Thoracic aorta (tissue), 2 donors: ENCODE results near the gene PPP1R12A. TPM values are rescaled to one million over a fixed set of nuclear protein-coding genes. Genes with fewer than 3 reads are reported as not detected.

Experiments used
- ATAC-seq: fragments of 150-250 bp; one replicate; pipeline ENCODE4 v1.8.0; 2017; ENCODE audit warnings: low read depth; ENCODE audit not compliant: insufficient number of reproducible peaks, low FRiP score
- DNase-seq: peaks from one replicate; pipeline ENCODE4 v3.0.0-alpha.2; 2020; ENCODE audit warnings: low spot score
- H3K27ac ChIP-seq, 2 donors: fragments of 200-600 bp; sonication (generic); 1 replicate in 1 of 2; 2 replicates in 1 of 2; pipeline ENCODE4 v1.5.1; 2016; ENCODE audit warnings: mild to moderate bottlenecking in 2 of 2, moderate library complexity in 2 of 2
- H3K27me3 ChIP-seq: fragments of 200-600 bp; sonication (generic); replicated peaks from 2 replicates; pipeline ENCODE4 v1.6.0; 2016; ENCODE audit warnings: mild to moderate bottlenecking; ENCODE audit not compliant: insufficient read depth
- H3K36me3 ChIP-seq: fragments of 200-600 bp; sonication (generic); one replicate; pipeline ENCODE4 v1.5.1; 2016
- H3K4me1 ChIP-seq, 2 donors: fragments of 200-600 bp; sonication (generic); 1 replicate in 1 of 2; 2 replicates in 1 of 2; pipeline versions ENCODE4 v1.5.1 to v1.6.0; 2016; ENCODE audit warnings: low read depth in 2 of 2, mild to moderate bottlenecking in 1 of 2; ENCODE audit not compliant: control insufficient read depth in 1 of 2
- H3K4me3 ChIP-seq: fragments of 200-600 bp; sonication (generic); 2 replicates; pipeline ENCODE4 v1.5.1; 2016; ENCODE audit warnings: mild to moderate bottlenecking
- H3K9me3 ChIP-seq: fragments of 200-600 bp; sonication (generic); 2 replicates; pipeline ENCODE4 v1.5.1; 2016
- CTCF ChIP-seq: fragments of 200-600 bp; sonication (generic); IDR thresholded peaks from one replicate; pipeline ENCODE4 v1.5.1; 2019; ENCODE audit warnings: antibody characterized with exemption
- total RNA-seq, 2 donors: library from RNA; depleted of rRNA; stranded (reverse); fragments of >200 nt; gene quantifications; one replicate each; pipeline versions ENCODE4 v1.1.0 to v1.2.3, GENCODE V29; 2016

The PPP1R12A gene
- total RNA-seq, 2 donors from 2014 or later: 151 to 199 TPM

GRCh38 chr12:79929065-79929464, 5.8 kb downstream of the PPP1R12A start:
- Histone ChIP-seq H3K27ac (peak overlapping the region in 1 of 2 donors; percentile 20), H3K9me3 (no peaks in the 10 kb centered on the region), H3K4me3 (no peak overlapping the region), H3K36me3 (no peaks in the 10 kb centered on the region), H3K4me1 (peaks cover 50 to 62% of the 10 kb centered on the region in 2 donors), H3K27me3 (no peaks in the 10 kb centered on the region)
- no peak for DNase-seq
- ATAC-seq: no peak
- no peak for TF ChIP-seq CTCF

GRCh38 chr12:79927772-79928474, 7.0 kb downstream of the PPP1R12A start:
- Histone ChIP-seq H3K4me1 (peaks cover 55 to 67% of the 10 kb centered on the region in 2 donors), H3K27ac (peak overlapping the region in 1 of 2 donors; percentile 20), H3K9me3 (no peaks in the 10 kb centered on the region), H3K27me3 (no peaks in the 10 kb centered on the region), H3K4me3 (peak overlapping the region; percentile 6), H3K36me3 (no peaks in the 10 kb centered on the region)
- ATAC-seq (no peak), DNase-seq (no peak)
- no peak for TF ChIP-seq CTCF

- H3K36me3 ChIP-seq: no peaks in the 10 kb centered on the region
Observed at GRCh38 chr12:79926951-79927350, 7.9 kb downstream of the PPP1R12A start.

GRCh38 chr12:79925492-79925891, 9.4 kb downstream of the PPP1R12A start:
- Histone ChIP-seq H3K36me3 (no peaks in the 10 kb centered on the region), H3K9me3 (no peaks in the 10 kb centered on the region), H3K4me3 (no peak overlapping the region), H3K27ac (no peak overlapping the region), H3K4me1 (peaks cover 68 to 89% of the 10 kb centered on the region in 2 donors), H3K27me3 (no peaks in the 10 kb centered on the region)
- ATAC-seq (no peak), DNase-seq (no peak)
- no peak for TF ChIP-seq CTCF

More at GRCh38 chr12:79926951-79927350, 7.9 kb downstream of the PPP1R12A start:
- Histone ChIP-seq H3K27me3 (no peaks in the 10 kb centered on the region), H3K4me1 (peaks cover 62 to 77% of the 10 kb centered on the region in 2 donors), H3K4me3 (no peak overlapping the region), H3K9me3 (no peaks in the 10 kb centered on the region), H3K27ac (peak overlapping the region in 1 of 2 donors; percentile 17)
- TF ChIP-seq CTCF: no peak
- no peak for ATAC-seq
- DNase-seq: no peak

- Histone ChIP-seq H3K27me3 (no peaks in the 10 kb centered on the region), H3K9me3 (no peaks in the 10 kb centered on the region), H3K4me1 (peaks cover 54 to 82% of the 10 kb centered on the region in 2 donors), H3K27ac (no peak overlapping the region), H3K36me3 (no peaks in the 10 kb centered on the region), H3K4me3 (no peak overlapping the region)
- no peak for TF ChIP-seq CTCF
- DNase-seq: no peak
- ATAC-seq: no peak
Observed at GRCh38 chr12:79921786-79922185, 13.1 kb downstream of the PPP1R12A start.
